ENCODE results near the gene CCSER2.
"Not testable (repeated sequence)": the region's sequence is repeated elsewhere in the genome, so short reads cannot be mapped to it uniquely, and the experiment has no call there.

The CCSER2 gene

DNA sequence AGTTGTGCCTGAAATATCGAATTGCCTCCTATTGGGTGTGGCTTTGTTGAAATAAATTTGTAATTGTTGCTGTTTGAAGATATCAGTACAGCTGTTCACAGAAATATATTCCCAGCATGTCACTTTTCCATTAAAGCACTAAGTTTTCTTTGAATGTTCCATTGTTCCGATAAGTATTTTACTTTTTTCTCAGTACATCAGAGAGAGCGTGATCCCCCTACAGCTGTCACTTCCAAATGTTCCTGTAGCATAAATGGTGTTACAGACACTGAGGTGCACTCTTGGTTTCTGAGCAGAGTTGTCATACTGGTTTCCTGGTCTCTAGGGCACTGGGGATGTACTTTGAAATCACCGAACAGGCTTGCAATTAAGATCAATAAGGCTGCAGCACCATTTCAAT, 189.2 kb downstream of the CCSER2 start:
- Histone ChIP-seq H3K27me3 (ENCODE audit: control insufficient read depth, insufficient read depth, low read length) (no peaks in the 10 kb centered on the region), H3K9me3 (ENCODE audit: control insufficient read depth, insufficient read depth, low read length) (no peaks in the 10 kb centered on the region), H3K36me3 (ENCODE audit: control insufficient read depth, insufficient read depth, low read length) (no peaks in the 10 kb centered on the region), H3K4me1 (ENCODE audit: control insufficient read depth, insufficient read depth, low read length) (peaks cover 10% of the 10 kb centered on the region), H3K4me3 (ENCODE audit: low read depth, low read length) (no peak overlapping the region), H3K9ac (ENCODE audit: low read depth, low read length) (no peak overlapping the region)

DNA sequence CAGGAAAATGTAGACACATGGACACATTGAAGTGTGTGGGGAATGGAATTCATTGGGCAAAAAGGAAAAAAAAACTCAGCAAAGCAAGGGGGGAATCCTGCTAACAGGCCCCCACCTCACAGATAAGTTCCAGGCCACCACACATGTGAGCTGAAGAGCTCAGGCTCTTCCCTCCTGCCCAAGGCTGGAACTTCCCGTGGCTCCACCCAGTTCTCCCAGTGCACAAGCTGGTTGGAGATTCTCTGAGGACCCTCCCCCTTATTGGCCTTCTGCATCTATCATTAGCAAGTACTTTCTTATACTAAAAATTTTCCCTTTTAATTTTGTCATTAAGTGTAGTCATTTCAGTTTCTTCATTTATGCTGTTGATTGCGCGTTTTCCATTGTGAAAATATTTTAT, 190.8 kb downstream of the CCSER2 start:
- Histone ChIP-seq H3K27me3 (ENCODE audit: control insufficient read depth, insufficient read depth, low read length) (no peaks in the 10 kb centered on the region), H3K4me3 (ENCODE audit: low read depth, low read length) (no peak overlapping the region), H3K9me3 (ENCODE audit: control insufficient read depth, insufficient read depth, low read length) (no peaks in the 10 kb centered on the region), H3K4me1 (ENCODE audit: control insufficient read depth, insufficient read depth, low read length) (peaks cover 10% of the 10 kb centered on the region), H3K9ac (ENCODE audit: low read depth, low read length) (no peak overlapping the region), H3K36me3 (ENCODE audit: control insufficient read depth, insufficient read depth, low read length) (no peaks in the 10 kb centered on the region)

DNA sequence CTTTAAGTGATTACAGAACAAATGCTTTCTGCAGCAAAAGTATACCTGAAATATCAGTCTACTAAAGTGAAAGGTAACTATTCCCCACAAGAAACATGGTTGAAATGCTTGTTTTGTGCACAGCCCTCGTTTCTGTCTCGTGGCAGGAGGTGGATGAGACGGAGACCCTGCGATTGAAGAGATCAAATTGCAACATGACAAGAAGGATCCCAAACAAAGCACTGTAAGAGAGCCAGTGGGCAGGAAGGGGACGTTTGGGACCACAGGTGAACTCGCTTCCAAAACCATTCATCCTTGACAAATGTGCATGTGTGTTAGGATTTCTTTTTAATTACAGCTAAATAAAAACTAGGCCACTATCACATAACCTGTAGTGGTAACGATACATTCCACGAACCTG, 192.6 kb downstream of the CCSER2 start:
- H3K4me1 ChIP-seq (ENCODE audit: control insufficient read depth, insufficient read depth, low read length) = peaks cover 10% of the 10 kb centered on the region
- H3K27me3 ChIP-seq (ENCODE audit: control insufficient read depth, insufficient read depth, low read length) = no peaks in the 10 kb centered on the region

DNA sequence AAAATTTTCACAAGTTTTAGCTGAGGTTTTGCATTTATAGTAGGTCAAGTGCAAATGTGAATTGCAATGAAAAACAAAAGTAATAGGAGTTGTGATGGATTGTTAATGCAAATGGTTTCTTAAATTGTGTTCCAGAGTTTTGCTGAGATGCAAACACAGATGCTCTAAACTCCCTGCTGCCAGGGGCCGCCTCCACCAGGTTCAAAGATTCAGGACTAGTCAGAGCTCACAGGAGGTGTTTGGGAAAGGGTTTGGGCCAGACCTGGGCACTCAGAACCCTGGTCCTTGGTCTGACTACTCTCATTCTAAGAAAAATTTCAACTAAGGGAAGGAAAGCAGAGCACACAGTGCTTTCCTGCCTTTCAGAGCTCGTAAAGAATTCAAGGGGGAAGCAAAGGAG, 193.1 kb downstream of the CCSER2 start:
- Histone ChIP-seq H3K27me3 (ENCODE audit: control insufficient read depth, insufficient read depth, low read length) (no peaks in the 10 kb centered on the region), H3K9ac (ENCODE audit: low read depth, low read length) (no peak overlapping the region), H3K9me3 (ENCODE audit: control insufficient read depth, insufficient read depth, low read length) (no peaks in the 10 kb centered on the region), H3K4me3 (ENCODE audit: low read depth, low read length) (no peak overlapping the region), H3K36me3 (ENCODE audit: control insufficient read depth, insufficient read depth, low read length) (no peaks in the 10 kb centered on the region), H3K4me1 (ENCODE audit: control insufficient read depth, insufficient read depth, low read length) (peaks cover 10% of the 10 kb centered on the region)

More for the DNA sequence above, 192.6 kb downstream of the CCSER2 start:
- Histone ChIP-seq H3K4me3 (ENCODE audit: low read depth, low read length) (no peak overlapping the region), H3K9me3 (ENCODE audit: control insufficient read depth, insufficient read depth, low read length) (no peaks in the 10 kb centered on the region), H3K36me3 (ENCODE audit: control insufficient read depth, insufficient read depth, low read length) (no peaks in the 10 kb centered on the region), H3K9ac (ENCODE audit: low read depth, low read length) (no peak overlapping the region)

DNA sequence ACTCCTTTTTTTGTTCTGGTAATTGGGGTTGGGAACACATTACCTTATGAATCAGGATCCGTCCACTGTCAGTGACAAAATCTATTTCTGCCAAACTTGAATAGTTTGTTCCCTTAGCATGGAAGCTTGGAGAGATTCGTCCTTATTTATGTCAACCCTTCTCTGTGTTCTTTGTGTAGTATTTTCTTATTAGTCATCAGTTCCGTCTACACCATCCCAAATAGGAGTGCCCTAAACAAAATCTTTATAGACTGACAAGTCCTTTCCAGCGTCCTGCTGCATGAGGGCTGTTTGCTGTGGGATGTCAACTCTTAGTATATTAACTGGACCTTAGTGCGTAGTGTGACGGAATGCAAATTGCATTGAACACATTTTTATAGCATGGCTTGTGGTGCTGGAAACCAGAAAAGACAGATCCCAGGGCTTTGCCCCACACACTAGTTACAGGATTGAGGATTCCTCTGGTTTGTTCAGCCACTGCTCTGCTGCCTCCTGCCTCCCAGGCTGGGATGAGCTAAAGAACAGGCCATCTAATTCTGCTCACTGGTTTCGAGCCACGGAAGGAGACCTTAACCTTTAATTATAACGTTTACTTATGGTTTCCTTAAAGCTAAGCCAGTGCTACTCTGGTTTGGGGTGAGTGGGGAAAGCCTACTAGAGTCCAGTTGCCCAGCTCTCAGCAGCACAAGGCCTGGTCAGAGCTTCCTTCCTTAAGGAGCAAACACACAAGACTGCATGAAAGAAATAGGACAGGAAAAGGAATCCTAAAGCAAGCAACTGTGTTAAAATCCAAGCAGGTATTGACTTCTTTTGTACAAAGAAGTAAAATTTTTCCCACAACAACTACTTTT, 194.4 kb downstream of the CCSER2 start:
- H3K9ac ChIP-seq (ENCODE audit: low read depth, low read length) = no peak overlapping the region
- H3K36me3 ChIP-seq (ENCODE audit: control insufficient read depth, insufficient read depth, low read length) = no peaks in the 10 kb centered on the region
- H3K9me3 ChIP-seq (ENCODE audit: control insufficient read depth, insufficient read depth, low read length) = no peaks in the 10 kb centered on the region
- no peak overlapping the region for H3K4me3 ChIP-seq (ENCODE audit: low read depth, low read length)
- no peaks in the 10 kb centered on the region for H3K27me3 ChIP-seq (ENCODE audit: control insufficient read depth, insufficient read depth, low read length)
- H3K4me1 ChIP-seq (ENCODE audit: control insufficient read depth, insufficient read depth, low read length) = peaks cover 10% of the 10 kb centered on the region

DNA sequence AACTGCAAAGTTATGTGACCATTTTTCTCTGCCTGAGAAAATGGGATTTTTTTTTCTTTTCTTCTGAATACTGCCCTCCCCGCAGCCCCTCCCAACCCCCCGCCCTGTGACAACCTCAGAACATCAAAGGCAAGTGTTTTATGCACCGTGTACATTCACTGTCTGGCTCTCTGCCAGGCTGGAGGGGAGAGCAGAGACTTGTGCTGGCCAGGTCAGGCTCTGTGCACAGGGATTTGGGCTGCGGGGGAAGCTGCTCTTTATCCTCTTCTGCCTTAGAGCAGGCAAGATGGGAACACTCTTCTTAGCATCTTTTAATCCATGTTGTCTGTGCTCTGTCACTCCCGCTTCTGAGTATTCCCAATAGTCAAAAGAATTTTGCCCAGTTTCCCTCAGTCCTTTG, 195.1 kb downstream of the CCSER2 start:
- Histone ChIP-seq H3K36me3 (ENCODE audit: control insufficient read depth, insufficient read depth, low read length) (no peaks in the 10 kb centered on the region), H3K9ac (ENCODE audit: low read depth, low read length) (no peak overlapping the region), H3K9me3 (ENCODE audit: control insufficient read depth, insufficient read depth, low read length) (no peaks in the 10 kb centered on the region), H3K4me3 (ENCODE audit: low read depth, low read length) (no peak overlapping the region), H3K27me3 (ENCODE audit: control insufficient read depth, insufficient read depth, low read length) (no peaks in the 10 kb centered on the region), H3K4me1 (ENCODE audit: control insufficient read depth, insufficient read depth, low read length) (peaks cover 10% of the 10 kb centered on the region)

DNA sequence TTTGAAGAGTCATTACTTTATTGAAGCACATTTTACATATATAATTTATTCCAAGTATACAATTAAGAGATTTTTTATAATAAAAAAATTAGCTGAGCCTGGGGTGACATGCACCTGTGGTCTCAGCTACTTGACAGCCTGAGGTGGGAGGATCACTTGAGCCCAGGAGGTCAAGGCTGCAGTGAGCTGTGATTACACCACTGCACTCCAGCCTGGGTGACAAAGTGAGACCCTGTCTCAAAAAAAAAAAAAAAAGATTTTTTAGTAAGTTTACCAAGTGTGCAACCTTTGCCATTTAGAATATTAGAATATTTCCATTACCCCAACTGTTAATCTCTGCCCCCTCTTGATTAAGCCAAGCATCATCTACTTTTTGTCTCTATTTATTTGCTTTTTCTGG, 196.0 kb downstream of the CCSER2 start:
- Histone ChIP-seq H3K4me1 (ENCODE audit: control insufficient read depth, insufficient read depth, low read length) (peaks cover 10% of the 10 kb centered on the region), H3K9ac (ENCODE audit: low read depth, low read length) (no peak overlapping the region), H3K27me3 (ENCODE audit: control insufficient read depth, insufficient read depth, low read length) (no peaks in the 10 kb centered on the region), H3K36me3 (ENCODE audit: control insufficient read depth, insufficient read depth, low read length) (no peaks in the 10 kb centered on the region), H3K9me3 (ENCODE audit: control insufficient read depth, insufficient read depth, low read length) (no peaks in the 10 kb centered on the region), H3K4me3 (ENCODE audit: low read depth, low read length) (no peak overlapping the region)

DNA sequence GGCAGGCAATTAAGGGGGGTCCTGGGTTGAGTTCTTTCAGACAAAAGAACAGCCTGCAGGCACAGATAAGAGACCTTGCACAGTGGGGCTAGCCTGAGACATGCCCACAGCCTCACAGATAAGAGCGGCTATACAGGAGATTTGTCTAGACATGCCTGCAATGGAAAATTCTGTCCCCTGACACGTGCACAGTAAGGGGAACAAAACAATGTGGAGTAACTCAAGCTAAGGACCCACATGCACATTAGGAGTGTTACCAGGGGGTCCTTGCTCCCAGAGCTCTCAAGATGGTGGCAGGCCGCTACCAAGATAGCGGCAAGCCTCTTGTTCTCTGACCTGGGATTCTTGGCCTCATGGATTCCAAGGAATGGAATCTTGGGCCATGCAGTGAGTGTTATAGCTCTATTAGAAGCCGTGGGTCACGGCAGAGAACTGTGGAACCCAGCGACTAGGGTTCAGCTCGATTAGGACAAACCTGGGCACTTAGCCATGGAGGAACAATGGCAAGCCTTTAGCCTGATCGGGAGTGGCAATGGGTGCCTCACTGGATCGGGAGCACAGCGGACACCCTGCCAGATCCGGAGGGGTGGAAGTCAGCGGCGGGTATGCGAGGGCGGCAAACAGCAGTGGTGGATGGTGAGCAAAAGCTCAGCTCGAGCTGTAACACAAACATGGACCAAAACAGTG, 196.9 kb downstream of the CCSER2 start:
- H3K9ac ChIP-seq (ENCODE audit: low read depth, low read length) = no peak overlapping the region
- no peaks in the 10 kb centered on the region for H3K27me3 ChIP-seq (ENCODE audit: control insufficient read depth, insufficient read depth, low read length)
- no peak overlapping the region for H3K4me3 ChIP-seq (ENCODE audit: low read depth, low read length)
- no peaks in the 10 kb centered on the region for H3K36me3 ChIP-seq (ENCODE audit: control insufficient read depth, insufficient read depth, low read length)
- H3K9me3 ChIP-seq (ENCODE audit: control insufficient read depth, insufficient read depth, low read length) = no peaks in the 10 kb centered on the region
- peaks cover 10% of the 10 kb centered on the region for H3K4me1 ChIP-seq (ENCODE audit: control insufficient read depth, insufficient read depth, low read length)

DNA sequence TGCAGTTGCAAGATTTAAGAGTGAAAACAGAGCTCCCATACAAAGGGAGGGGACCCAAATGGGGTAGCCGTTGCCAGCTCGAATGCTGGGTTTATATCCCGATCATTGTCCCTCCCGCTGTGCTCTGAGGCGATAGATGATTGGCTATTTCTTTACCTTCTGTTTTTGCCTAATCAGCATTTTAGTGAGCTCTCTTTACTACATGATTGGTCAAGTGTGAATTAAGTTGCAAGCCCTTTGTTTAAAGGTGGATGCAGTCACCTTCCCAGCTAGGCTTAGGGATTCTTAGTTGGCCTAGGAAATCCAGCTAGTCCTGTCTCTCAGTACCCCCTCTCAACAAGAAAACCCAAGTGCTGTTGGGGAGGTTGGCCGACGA, 197.4 kb downstream of the CCSER2 start:
- not testable (repeated sequence) for H3K36me3 ChIP-seq (ENCODE audit: control insufficient read depth, insufficient read depth, low read length); H3K4me1 ChIP-seq (ENCODE audit: control insufficient read depth, insufficient read depth, low read length); H3K9me3 ChIP-seq (ENCODE audit: control insufficient read depth, insufficient read depth, low read length)

DNA sequence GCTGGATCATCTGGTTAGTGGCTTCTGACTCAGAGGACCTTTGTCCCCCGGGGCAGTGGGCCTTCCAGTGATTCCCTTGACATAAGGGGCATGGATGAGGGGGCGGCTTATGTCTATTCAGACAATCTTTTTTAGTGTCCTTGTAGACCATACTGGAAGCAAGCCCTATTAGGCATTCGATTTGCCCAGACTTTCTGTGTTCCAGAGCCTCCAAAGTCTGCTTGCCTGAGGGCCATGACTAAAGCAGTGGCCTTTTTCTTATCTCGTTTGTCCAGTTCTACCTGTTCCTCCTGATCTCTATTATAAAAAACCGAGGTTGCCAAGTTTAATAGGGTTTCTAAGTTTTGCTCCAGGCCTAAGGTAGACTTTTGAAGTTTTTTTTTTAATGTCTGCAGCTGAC, 199.0 kb downstream of the CCSER2 start:
- not testable (repeated sequence) for H3K36me3 ChIP-seq (ENCODE audit: control insufficient read depth, insufficient read depth, low read length); H3K4me3 ChIP-seq (ENCODE audit: low read depth, low read length); H3K9me3 ChIP-seq (ENCODE audit: control insufficient read depth, insufficient read depth, low read length); H3K27me3 ChIP-seq (ENCODE audit: control insufficient read depth, insufficient read depth, low read length); H3K4me1 ChIP-seq (ENCODE audit: control insufficient read depth, insufficient read depth, low read length); H3K9ac ChIP-seq (ENCODE audit: low read depth, low read length)

More for the DNA sequence above, 197.4 kb downstream of the CCSER2 start:
- not testable (repeated sequence) for H3K9ac ChIP-seq (ENCODE audit: low read depth, low read length); H3K27me3 ChIP-seq (ENCODE audit: control insufficient read depth, insufficient read depth, low read length); H3K4me3 ChIP-seq (ENCODE audit: low read depth, low read length)

DNA sequence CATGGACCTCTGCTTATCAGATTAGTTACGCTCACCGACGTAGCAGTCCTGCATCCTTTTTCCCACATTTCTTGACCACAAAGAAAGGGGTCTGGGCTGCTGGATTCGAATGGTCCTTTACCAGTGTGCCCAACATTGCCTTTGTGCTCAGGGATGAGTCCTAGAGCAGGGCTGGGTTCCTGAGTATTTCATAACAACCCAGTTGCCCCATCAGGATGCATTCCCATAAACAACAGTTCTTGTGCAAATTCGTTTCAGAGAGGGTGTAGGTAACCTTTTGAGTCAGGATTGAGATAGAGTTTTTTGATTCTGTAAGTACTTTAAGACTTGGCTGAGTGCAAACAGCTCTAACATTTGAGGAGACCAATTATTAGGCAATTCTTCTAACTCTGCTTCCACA, 200.1 kb downstream of the CCSER2 start:
- not testable (repeated sequence) for H3K4me3 ChIP-seq (ENCODE audit: low read depth, low read length); H3K36me3 ChIP-seq (ENCODE audit: control insufficient read depth, insufficient read depth, low read length); H3K9me3 ChIP-seq (ENCODE audit: control insufficient read depth, insufficient read depth, low read length); H3K4me1 ChIP-seq (ENCODE audit: control insufficient read depth, insufficient read depth, low read length); H3K27me3 ChIP-seq (ENCODE audit: control insufficient read depth, insufficient read depth, low read length); H3K9ac ChIP-seq (ENCODE audit: low read depth, low read length)

DNA sequence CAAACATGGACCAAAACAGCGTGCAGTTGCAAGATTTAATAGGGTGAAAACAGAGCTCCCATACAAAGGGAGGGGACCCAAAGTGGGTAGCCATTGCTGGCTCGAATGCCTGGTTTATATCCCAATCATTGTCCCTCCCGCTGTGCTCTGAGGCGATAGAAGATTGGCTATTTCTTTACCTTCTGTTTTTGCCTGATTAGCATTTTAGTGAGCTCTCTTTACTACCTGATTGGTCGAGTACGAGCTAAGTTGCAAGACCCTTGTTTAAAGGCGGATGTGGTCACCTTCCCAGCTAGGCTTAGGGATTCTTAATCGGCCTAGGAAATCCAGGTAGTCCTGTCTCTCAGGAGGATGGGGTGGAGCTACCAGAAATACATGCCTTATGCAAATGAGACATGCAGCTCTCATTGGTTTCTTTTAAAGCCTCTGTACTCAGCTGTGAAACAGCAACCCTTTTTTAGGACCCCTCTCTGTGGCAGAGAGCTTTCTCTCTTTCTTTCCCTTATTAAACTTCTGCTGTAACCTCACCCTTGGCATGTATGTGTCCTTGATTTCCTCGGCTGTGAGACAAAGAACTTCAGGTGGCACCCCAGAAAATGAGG, 202.4 kb downstream of the CCSER2 start:
- Histone ChIP-seq H3K36me3 (ENCODE audit: control insufficient read depth, insufficient read depth, low read length) (no peaks in the 10 kb centered on the region), H3K27me3 (ENCODE audit: control insufficient read depth, insufficient read depth, low read length) (no peaks in the 10 kb centered on the region), H3K9ac (ENCODE audit: low read depth, low read length) (no peak overlapping the region), H3K9me3 (ENCODE audit: control insufficient read depth, insufficient read depth, low read length) (no peaks in the 10 kb centered on the region), H3K4me3 (ENCODE audit: low read depth, low read length) (no peak overlapping the region), H3K4me1 (ENCODE audit: control insufficient read depth, insufficient read depth, low read length) (no peaks in the 10 kb centered on the region)

Data from iPS-15b (cell line).